ENCODE data around the gene TGM2. TPM values are rescaled to one million over a fixed set of nuclear protein-coding genes. Genes with fewer than 3 reads are reported as not detected.

The TGM2 gene
- total and polyA plus RNA-seq, 2 donors (not counting 1 experiment from before 2014, with no cell fraction given) = 2.4 to 60.8 TPM

DNA sequence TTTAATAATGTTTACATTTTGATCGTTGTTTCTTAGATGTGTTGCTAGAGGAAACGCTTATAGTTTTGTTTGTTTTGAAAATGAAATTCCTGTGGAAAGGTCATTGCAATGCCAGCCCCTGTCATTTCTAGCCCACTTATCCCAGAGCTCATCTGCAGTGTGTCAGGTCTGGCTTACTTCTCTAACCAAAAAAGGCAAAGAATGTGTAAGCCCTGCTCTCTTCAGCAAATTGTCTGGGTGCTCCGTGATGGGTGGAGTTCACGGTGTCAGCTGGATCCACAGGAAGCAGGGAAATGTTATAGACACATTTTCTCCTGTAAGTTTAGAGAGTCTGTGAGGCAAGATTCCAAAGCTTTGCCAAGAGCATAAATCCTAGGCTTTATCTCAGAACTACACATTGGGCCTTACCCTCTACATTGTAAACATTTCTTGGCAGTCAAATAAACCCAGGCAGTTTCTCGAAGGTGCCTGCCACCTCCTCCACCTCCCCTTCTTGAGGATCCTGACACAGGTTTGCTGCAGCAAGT lies 80.6 kb downstream of the TGM2 start:
- H3K27ac Mint-ChIP-seq = no peak overlapping the region
- H3K4me1 Mint-ChIP-seq = peaks cover 41% of the 10 kb centered on the region
- 85% methylated on average over 3 of the region's 5 CpGs for WGBS (ENCODE audit: insufficient coverage)
- TF ChIP-seq, protein P1, sequence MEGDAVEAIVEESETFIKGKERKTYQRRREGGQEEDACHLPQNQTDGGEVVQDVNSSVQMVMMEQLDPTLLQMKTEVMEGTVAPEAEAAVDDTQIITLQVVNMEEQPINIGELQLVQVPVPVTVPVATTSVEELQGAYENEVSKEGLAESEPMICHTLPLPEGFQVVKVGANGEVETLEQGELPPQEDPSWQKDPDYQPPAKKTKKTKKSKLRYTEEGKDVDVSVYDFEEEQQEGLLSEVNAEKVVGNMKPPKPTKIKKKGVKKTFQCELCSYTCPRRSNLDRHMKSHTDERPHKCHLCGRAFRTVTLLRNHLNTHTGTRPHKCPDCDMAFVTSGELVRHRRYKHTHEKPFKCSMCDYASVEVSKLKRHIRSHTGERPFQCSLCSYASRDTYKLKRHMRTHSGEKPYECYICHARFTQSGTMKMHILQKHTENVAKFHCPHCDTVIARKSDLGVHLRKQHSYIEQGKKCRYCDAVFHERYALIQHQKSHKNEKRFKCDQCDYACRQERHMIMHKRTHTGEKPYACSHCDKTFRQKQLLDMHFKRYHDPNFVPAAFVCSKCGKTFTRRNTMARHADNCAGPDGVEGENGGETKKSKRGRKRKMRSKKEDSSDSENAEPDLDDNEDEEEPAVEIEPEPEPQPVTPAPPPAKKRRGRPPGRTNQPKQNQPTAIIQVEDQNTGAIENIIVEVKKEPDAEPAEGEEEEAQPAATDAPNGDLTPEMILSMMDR (IDR thresholded peaks at IDR 0.05) = no peak
- TF ChIP-seq EZH2 (IDR thresholded peaks at IDR 0.05; ENCODE audit: borderline replicate concordance, insufficient read depth, low read depth, low read length, poor library complexity, severe bottlenecking) = no peak
- H3K36me3 ChIP-seq (replicated peaks in 1 of 2; ENCODE audit: control extremely low read depth in 1 of 2, control insufficient read depth in 1 of 2, extremely low read depth in 1 of 2, insufficient read depth in 2 of 2, low read length in 1 of 2) = peaks cover 5 to 52% of the 10 kb centered on the region in 2 experiments
- H3K27me3 Mint-ChIP-seq = no peaks in the 10 kb centered on the region
- no peak overlapping the region for H3K4me3 ChIP-seq (ENCODE audit: control extremely low read depth in 1 of 5, extremely low read depth in 1 of 5, insufficient read depth in 1 of 5, low read depth in 2 of 5, low read length in 4 of 5)
- H3K27ac ChIP-seq (ENCODE audit: low read length in 2 of 2) = no peak overlapping the region
- DNase-seq = no peak
- H3K27me3 ChIP-seq (replicated peaks in 1 of 4; ENCODE audit: control extremely low read depth in 1 of 4, control insufficient read depth in 3 of 4, insufficient read depth in 4 of 4, low read length in 3 of 4) = no peaks in the 10 kb centered on the region
- H3K79me2 ChIP-seq (ENCODE audit: control insufficient read depth, insufficient read depth, low read length) = peaks cover 40% of the 10 kb centered on the region
- no peak overlapping the region for H3K4me3 Mint-ChIP-seq
- H3K9ac ChIP-seq (ENCODE audit: low read length) = no peak overlapping the region
- no peaks in the 10 kb centered on the region for H3K9me3 Mint-ChIP-seq (ENCODE audit: insufficient read depth)
- H3K4me2 ChIP-seq (replicated peaks; ENCODE audit: low read depth, low read length, poor library complexity, severe bottlenecking) = no peak overlapping the region
- POLR2A ChIA-PET = no interaction called here
- no peaks in the 10 kb centered on the region for H3K4me1 ChIP-seq (ENCODE audit: control insufficient read depth in 2 of 2, insufficient read depth in 2 of 2, low read length in 2 of 2)
- CTCF ChIA-PET = interaction anchor here (1.5 to 2.5 kb wide), 4 partner anchors 9 to 30 kb away, joined by 4 to 11 read pairs (median 6); no protein-coding TSS in a partner anchor
- intact Hi-C loops (cut with micrococcal nuclease) = no loop called here
- H4K20me1 ChIP-seq (ENCODE audit: control insufficient read depth, insufficient read depth, low read length, poor library complexity, severe bottlenecking) = peaks cover 6% of the 10 kb centered on the region
- no peak overlapping the region for H2AFZ ChIP-seq (ENCODE audit: insufficient read depth, low read depth, low read length, poor library complexity, severe bottlenecking)
- ATAC-seq (ENCODE audit: low read depth) = no peak
- H3K9me3 ChIP-seq (ENCODE audit: control extremely low read depth in 1 of 3, control insufficient read depth in 2 of 3, insufficient read depth in 1 of 3, low read length in 2 of 3) = no peaks in the 10 kb centered on the region

DNA sequence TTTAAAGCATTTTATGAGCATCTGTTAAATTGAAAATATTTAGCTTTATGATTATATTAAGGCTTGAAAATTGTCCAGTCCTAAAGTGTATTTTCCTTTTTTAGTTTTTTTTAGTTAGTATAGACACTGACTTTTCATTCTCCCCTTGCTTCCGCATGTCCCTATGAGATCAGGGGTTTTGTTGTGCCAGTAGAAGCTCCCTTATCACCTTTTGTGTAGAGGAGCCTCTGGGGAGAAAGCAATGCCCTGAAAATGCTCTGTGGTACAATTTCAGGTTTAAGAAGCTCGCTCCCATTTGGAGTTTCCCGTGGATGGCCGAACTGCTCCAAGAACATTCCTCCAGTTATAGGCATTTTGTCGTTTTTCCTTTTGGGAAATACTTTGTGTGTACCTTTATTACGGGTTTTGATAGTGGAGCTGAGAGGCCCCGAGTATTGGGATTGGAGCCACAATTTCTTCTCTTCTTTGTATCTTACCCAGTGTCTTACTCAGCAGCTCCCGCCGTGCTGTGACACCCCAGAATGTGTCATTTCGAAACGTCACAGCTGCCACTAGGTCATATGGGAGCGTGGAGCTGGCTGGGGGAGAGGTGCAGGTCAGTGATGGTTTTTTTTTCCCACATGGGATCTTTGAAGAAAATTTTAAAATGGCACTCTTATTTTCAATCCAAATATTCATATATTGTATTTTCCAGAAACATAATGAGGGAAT lies 81.6 kb downstream of the TGM2 start:
- H3K79me2 ChIP-seq (ENCODE audit: control insufficient read depth, insufficient read depth, low read length) = peaks cover 48% of the 10 kb centered on the region

More for the DNA sequence above, 81.6 kb downstream of the TGM2 start:
- ChIA-PET POLR2A (no interaction called here), CTCF (interaction anchor here (0.7 to 2.1 kb wide), 6 partner anchors 8 to 138 kb away, joined by 3 to 11 read pairs (median 4); no protein-coding TSS in a partner anchor)
- no peak overlapping the region for H3K4me3 ChIP-seq (ENCODE audit: control extremely low read depth in 1 of 5, extremely low read depth in 1 of 5, insufficient read depth in 1 of 5, low read depth in 2 of 5, low read length in 4 of 5)
- no peak overlapping the region for H3K27ac ChIP-seq (ENCODE audit: low read length in 2 of 2)
- no peaks in the 10 kb centered on the region for H3K27me3 Mint-ChIP-seq
- TF ChIP-seq, protein P1 (IDR thresholded peaks at IDR 0.05) = no peak
- TF ChIP-seq EZH2 (IDR thresholded peaks at IDR 0.05; ENCODE audit: borderline replicate concordance, insufficient read depth, low read depth, low read length, poor library complexity, severe bottlenecking) = no peak
- peaks cover 6% of the 10 kb centered on the region for H4K20me1 ChIP-seq (ENCODE audit: control insufficient read depth, insufficient read depth, low read length, poor library complexity, severe bottlenecking)
- H3K36me3 ChIP-seq (replicated peaks in 1 of 2; ENCODE audit: control extremely low read depth in 1 of 2, control insufficient read depth in 1 of 2, extremely low read depth in 1 of 2, insufficient read depth in 2 of 2, low read length in 1 of 2) = peaks cover 5 to 59% of the 10 kb centered on the region in 2 experiments
- H3K9me3 ChIP-seq (ENCODE audit: control extremely low read depth in 1 of 3, control insufficient read depth in 2 of 3, insufficient read depth in 1 of 3, low read length in 2 of 3) = no peaks in the 10 kb centered on the region
- DNase-seq = no peak
- no peak overlapping the region for H2AFZ ChIP-seq (ENCODE audit: insufficient read depth, low read depth, low read length, poor library complexity, severe bottlenecking)
- H3K4me3 Mint-ChIP-seq = no peak overlapping the region
- H3K9ac ChIP-seq (ENCODE audit: low read length) = no peak overlapping the region
- H3K27ac Mint-ChIP-seq = no peak overlapping the region
- H3K4me2 ChIP-seq (replicated peaks; ENCODE audit: low read depth, low read length, poor library complexity, severe bottlenecking) = no peak overlapping the region
- no peaks in the 10 kb centered on the region for H3K27me3 ChIP-seq (replicated peaks in 1 of 4; ENCODE audit: control extremely low read depth in 1 of 4, control insufficient read depth in 3 of 4, insufficient read depth in 4 of 4, low read length in 3 of 4)
- no peak for ATAC-seq (ENCODE audit: low read depth)
- 100% methylated on average over 3 of the region's 12 CpGs for WGBS (ENCODE audit: insufficient coverage)
- intact Hi-C loops (cut with micrococcal nuclease) = no loop called here
- H3K9me3 Mint-ChIP-seq (ENCODE audit: insufficient read depth) = no peaks in the 10 kb centered on the region
- peaks cover 0 to 2% of the 10 kb centered on the region in 2 donors for H3K4me1 ChIP-seq (ENCODE audit: control insufficient read depth in 2 of 2, insufficient read depth in 2 of 2, low read length in 2 of 2)
- H3K4me1 Mint-ChIP-seq = peaks cover 40% of the 10 kb centered on the region
